Measurements from ENCODE around the gene OXNAD1.
A peak's percentile ranks its signal among the peaks of the same experiment; 100 is the strongest.

OXNAD1 gene

GRCh38 chr3:16329036-16329825 is 64.2 kb downstream of the OXNAD1 start:
- H3K4me2 ChIP-seq, result no peak overlapping the region
- peaks cover 23 to 33% (median 30%) of the 10 kb centered on the region in 11 experiments for H3K9me3 ChIP-seq (replicated peaks in 1 of 11)
- peaks cover 0 to 53% (median 8%) of the 10 kb centered on the region in 11 experiments; a peak in 11 of 22 replicates for H4K20me1 ChIP-seq
- no peaks in the 10 kb centered on the region for H3K27me3 ChIP-seq
- no peak overlapping the region for H3K9ac ChIP-seq
- H3K36me3 ChIP-seq, result peaks cover 77 to 100% (median 91%) of the 10 kb centered on the region in 11 experiments
- no peak for TF ChIP-seq Cebpa-rat (IDR thresholded peaks at IDR 0.05)
- no peak overlapping the region for H3K27ac ChIP-seq
- H3K4me1 ChIP-seq, result no peaks in the 10 kb centered on the region
- no peak overlapping the region for H3K4me3 ChIP-seq

DNA sequence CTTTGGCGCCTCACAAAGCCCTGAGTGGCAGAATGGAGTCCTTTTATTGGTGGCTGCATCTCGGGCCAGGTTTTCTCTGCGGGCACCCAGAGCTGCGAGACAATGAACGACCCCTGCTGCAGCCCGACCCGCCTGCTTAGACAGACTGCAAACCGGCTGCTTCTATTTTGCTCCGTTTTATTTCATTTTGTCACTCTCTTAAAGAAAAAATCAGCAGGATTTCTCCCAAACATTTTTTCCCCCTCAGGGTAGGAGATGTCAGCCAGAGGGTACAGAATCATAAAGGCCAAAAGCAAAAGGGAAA is 64.8 kb downstream of the OXNAD1 start:
- no peak for TF ChIP-seq Cebpa-rat (IDR thresholded peaks at IDR 0.05)
- Histone ChIP-seq H4K20me1 (peaks cover 0 to 57% (median 8%) of the 10 kb centered on the region in 11 experiments; a peak in 11 of 22 replicates), H3K4me1 (no peaks in the 10 kb centered on the region), H3K36me3 (peaks cover 78 to 100% (median 95%) of the 10 kb centered on the region in 11 experiments), H3K9me3 (replicated peaks in 1 of 11) (peaks cover 23 to 36% (median 30%) of the 10 kb centered on the region in 11 experiments), H3K27me3 (no peaks in the 10 kb centered on the region), H3K4me3 (no peak overlapping the region), H3K9ac (no peak overlapping the region), H3K27ac (no peak overlapping the region), H3K4me2 (no peak overlapping the region)

- Histone ChIP-seq H3K27me3 (no peaks in the 10 kb centered on the region), H4K20me1 (peaks cover 0 to 59% (median 8%) of the 10 kb centered on the region in 11 experiments; a peak in 11 of 22 replicates), H3K9ac (no peak overlapping the region), H3K27ac (no peak overlapping the region), H3K9me3 (replicated peaks in 1 of 11) (peaks cover 23 to 39% (median 32%) of the 10 kb centered on the region in 11 experiments), H3K4me2 (no peak overlapping the region), H3K4me1 (no peaks in the 10 kb centered on the region), H3K4me3 (no peak overlapping the region), H3K36me3 (peaks cover 78 to 100% (median 95%) of the 10 kb centered on the region in 11 experiments)
- TF ChIP-seq Cebpa-rat (IDR thresholded peaks at IDR 0.05), result no peak
These were observed 65.3 kb downstream of the OXNAD1 start for GRCh38 chr3:16330351-16330750.

DNA sequence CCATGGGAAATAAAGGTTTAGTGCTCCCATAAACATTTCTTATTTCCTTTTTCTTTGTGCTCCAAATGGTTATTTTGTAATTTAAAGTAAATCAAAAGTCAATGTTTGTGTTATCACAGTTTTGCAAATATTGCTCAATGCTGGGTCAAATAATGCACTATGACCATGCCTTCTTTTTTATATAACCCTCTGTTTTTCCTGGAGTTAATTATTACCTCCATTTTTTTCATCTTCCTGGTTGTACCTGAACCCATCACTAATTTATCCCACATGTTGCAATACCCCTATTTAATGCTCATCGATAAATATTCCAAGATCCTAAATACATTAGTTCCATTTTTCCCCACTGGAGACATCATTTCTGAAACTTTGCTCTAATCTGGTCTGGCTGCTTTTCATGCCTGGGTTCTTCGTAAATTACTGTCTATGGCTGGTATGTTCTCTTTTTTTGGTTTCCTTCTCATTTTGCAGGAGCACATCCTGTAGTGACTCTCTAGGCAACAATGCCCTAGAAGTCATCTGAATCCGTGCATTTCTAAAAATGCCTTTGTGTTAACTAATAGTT is 66.4 kb downstream of the OXNAD1 start:
- no peak overlapping the region for H3K9ac ChIP-seq
- peaks cover 78 to 100% (median 95%) of the 10 kb centered on the region in 11 experiments for H3K36me3 ChIP-seq
- H3K9me3 ChIP-seq (replicated peaks in 1 of 11), result peaks cover 23 to 39% (median 32%) of the 10 kb centered on the region in 11 experiments
- H3K4me2 ChIP-seq, result no peak overlapping the region
- H4K20me1 ChIP-seq, result peaks cover 0 to 49% (median 3%) of the 10 kb centered on the region in 11 experiments; a peak in 8 of 22 replicates
- no peaks in the 10 kb centered on the region for H3K27me3 ChIP-seq
- TF ChIP-seq Cebpa-rat (IDR thresholded peaks at IDR 0.05), result no peak
- no peak overlapping the region for H3K27ac ChIP-seq
- H3K4me1 ChIP-seq, result no peaks in the 10 kb centered on the region
- no peak overlapping the region for H3K4me3 ChIP-seq

DNA sequence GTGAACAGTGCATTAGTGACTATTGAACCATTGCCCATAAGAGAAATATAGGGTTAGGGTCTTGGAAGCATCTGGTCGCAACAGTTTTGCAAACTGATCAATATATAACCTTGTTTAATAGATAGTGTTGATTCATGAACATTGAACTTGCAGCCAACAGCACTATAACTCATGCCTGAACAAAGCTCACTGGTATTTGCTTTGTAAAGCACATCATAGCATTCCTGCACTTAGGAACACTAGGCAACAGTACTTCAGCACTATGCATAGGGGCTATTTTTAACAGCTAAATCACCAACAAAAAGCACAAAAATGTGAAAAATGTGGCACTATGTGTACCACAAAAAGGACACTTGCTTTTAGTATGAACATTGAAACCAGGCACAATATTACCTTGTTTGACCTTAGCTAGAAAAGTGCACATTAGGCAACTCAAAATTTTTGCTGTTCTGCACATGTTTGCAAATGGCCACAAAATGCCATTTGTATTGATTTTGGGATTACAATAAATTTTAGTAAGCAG is 68.0 kb downstream of the OXNAD1 start:
- Histone ChIP-seq H4K20me1 (peaks cover 0 to 39% (median 0%) of the 10 kb centered on the region in 11 experiments; a peak in 9 of 22 replicates), H3K4me1 (peaks cover 4 to 12% (median 8%) of the 10 kb centered on the region in 10 experiments), H3K27ac (no peak overlapping the region), H3K9me3 (replicated peaks in 1 of 11) (peaks cover 23 to 39% (median 32%) of the 10 kb centered on the region in 11 experiments), H3K4me3 (no peak overlapping the region), H3K4me2 (no peak overlapping the region), H3K9ac (no peak overlapping the region), H3K27me3 (no peaks in the 10 kb centered on the region), H3K36me3 (peaks cover 78 to 98% (median 92%) of the 10 kb centered on the region in 11 experiments)
- TF ChIP-seq Cebpa-rat (IDR thresholded peaks at IDR 0.05), result no peak

DNA sequence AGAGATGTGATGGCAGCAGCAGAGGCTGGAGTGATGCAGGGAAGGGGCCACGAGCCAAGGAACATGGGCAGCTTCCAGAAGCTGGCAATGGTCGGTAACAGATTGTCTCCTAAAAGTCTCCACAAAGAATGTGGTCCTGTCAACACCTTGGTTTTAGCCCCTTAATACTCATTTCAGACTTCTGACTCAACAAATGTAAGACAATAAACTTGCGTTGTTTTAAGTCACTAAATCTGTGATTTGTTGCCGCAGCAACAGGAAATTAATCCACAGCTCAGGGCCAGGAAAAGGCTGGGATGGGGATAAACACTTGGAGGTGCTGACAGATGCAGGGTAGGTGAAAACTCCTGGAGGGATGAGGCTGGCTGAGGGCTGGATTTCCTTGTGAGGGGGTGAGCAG is 69.9 kb downstream of the OXNAD1 start:
- Histone ChIP-seq H3K36me3 (peaks cover 65 to 83% (median 75%) of the 10 kb centered on the region in 11 experiments), H3K4me1 (peaks cover 20 to 32% (median 27%) of the 10 kb centered on the region in 10 experiments), H3K9ac (no peak overlapping the region), H3K4me2 (no peak overlapping the region), H3K4me3 (no peak overlapping the region), H3K9me3 (replicated peaks in 1 of 11) (peaks cover 23 to 39% (median 32%) of the 10 kb centered on the region in 11 experiments), H3K27ac (no peak overlapping the region), H4K20me1 (peaks cover 0 to 38% (median 0%) of the 10 kb centered on the region in 11 experiments; a peak in 7 of 22 replicates), H3K27me3 (no peaks in the 10 kb centered on the region)
- TF ChIP-seq Cebpa-rat (IDR thresholded peaks at IDR 0.05), result no peak

DNA sequence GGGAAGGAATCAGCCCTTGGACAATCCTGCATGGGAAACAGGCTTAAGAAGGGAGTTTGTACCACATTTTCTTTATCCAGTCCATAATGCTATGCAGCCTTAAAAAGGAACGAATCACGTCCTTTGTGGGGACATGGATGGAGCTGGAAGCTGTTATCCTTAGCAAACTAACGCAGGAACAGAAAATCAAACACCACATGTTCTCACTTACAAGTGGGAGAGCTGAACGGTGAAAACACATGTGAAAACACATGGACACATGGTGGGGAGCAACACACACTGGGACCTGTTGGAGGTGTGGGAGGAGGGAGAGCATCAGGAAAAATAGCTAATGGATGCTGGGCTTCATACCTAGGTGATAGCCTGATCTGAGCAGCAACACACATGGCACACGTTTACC is 70.3 kb downstream of the OXNAD1 start:
- H4K20me1 ChIP-seq, result peaks cover 0 to 40% (median 0%) of the 10 kb centered on the region in 11 experiments; a peak in 7 of 22 replicates

GRCh38 chr3:16335772-16336645 is 71.0 kb downstream of the OXNAD1 start:
- Histone ChIP-seq H3K4me1 (peaks cover 20 to 36% (median 30%) of the 10 kb centered on the region in 10 experiments), H3K9ac (no peak overlapping the region), H3K27ac (peak overlapping the region in 5 of 11 experiments; percentile 18 to 80 (median 39); a peak in 8 of 22 replicates), H3K27me3 (no peaks in the 10 kb centered on the region), H4K20me1 (peaks cover 0 to 42% (median 0%) of the 10 kb centered on the region in 11 experiments; a peak in 7 of 22 replicates), H3K9me3 (replicated peaks in 1 of 11) (peaks cover 23 to 38% (median 29%) of the 10 kb centered on the region in 11 experiments), H3K4me2 (no peak overlapping the region), H3K36me3 (peaks cover 56 to 83% (median 71%) of the 10 kb centered on the region in 11 experiments), H3K4me3 (no peak overlapping the region)
- TF ChIP-seq Cebpa-rat (IDR thresholded peaks at IDR 0.05), result no peak

More for the DNA sequence above, 70.3 kb downstream of the OXNAD1 start:
- Histone ChIP-seq H3K9ac (no peak overlapping the region), H3K4me3 (no peak overlapping the region), H3K27ac (peak overlapping the region in 1 of 11 experiments; percentile 80; a peak in 1 of 22 replicates), H3K27me3 (no peaks in the 10 kb centered on the region), H3K9me3 (replicated peaks in 1 of 11) (peaks cover 23 to 39% (median 32%) of the 10 kb centered on the region in 11 experiments), H3K36me3 (peaks cover 61 to 83% (median 75%) of the 10 kb centered on the region in 11 experiments), H3K4me2 (no peak overlapping the region), H3K4me1 (peaks cover 20 to 36% (median 30%) of the 10 kb centered on the region in 10 experiments)
- TF ChIP-seq Cebpa-rat (IDR thresholded peaks at IDR 0.05), result no peak

Data from BLaER1 treated with 17β-estradiol and CSF1 and Interleukin-3, amounts not matched to agents 10 nM and 100 nM (cell line).